HG03457 (cell line): ENCODE results near the gene SLC35F2.

Experiments used
- ATAC-seq: cut with Tn5 transposase; IDR thresholded peaks from one replicate; pipeline ENCODE4 v1.9.1; 2021; ENCODE audit warnings: moderate number of reproducible peaks; ENCODE audit not compliant: unreplicated experiment

SLC35F2 gene

DNA sequence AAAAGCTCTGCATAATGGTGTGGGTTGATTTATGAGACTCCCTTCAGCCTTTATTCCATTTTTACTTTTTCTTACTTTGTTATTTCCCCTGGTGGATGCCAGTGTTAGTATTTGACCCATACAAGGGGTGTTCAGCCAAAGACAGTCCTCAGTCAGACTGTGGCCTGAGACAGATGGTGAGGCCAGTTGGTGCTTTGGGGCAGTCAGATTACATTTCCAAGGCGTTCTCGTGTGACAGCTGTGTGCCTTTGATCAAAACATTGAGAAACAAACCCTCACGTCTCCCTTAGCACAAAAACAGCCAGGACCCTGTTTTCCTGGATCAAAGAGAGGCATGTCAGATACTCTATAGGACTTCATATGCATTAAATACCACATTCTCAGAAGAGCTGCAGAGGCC is 115.4 kb downstream of the SLC35F2 start:
- ATAC-seq: no peak

DNA sequence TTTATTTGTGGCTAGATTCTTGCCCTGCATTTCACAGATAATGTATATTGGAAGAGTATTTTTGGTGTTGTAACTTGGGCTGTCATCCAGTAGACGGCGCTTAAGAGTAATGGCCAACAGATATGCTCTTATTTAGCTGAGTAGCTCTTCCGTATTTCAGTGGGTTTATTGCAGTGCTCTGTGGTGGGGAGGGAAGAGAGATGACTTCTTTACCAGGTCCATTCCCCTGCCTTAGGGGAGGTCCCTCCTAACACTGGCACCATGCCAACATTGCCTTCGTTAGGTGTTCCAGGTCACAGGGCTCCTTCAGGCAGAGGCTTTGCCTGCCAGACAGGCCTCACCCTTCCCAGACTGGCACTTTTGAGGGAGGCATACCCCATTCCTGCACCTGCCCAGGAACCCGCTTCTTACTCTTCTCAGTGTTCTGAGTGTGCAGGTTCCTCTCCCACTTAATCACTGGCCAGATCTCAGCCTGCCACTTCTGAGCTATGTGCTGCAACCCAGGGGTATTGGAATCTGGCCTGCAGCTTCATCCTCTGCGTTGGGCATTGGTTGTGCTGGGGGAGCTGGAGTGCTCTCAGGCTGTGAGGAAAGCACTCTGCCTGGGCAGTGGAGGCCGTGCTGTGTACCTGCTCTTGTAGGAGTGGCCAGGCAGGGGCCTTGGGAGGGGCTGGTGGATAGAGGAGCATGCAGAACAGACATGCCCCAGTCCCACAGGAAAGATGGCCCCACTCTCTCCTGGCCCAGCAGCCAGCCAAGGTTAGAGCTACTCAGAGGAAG is 117.4 kb downstream of the SLC35F2 start:
- peak; percentile 82 for ATAC-seq
